ENCODE results near the gene GTF2H1.

Gene GTF2H1

GRCh38 chr11:18321969-18322711 lies at the start of gene GTF2H1, which contains the start of gene HPS5:
Gene GTF2H1 (plus strand): TSS chr11:18322567. CDS start chr11:18333075, 10,508 bp downstream.
Gene HPS5 (minus strand): TSS chr11:18322140. CDS start chr11:18317858, 4,282 bp downstream.
- DNase-seq, result peak; percentile 98

- DNase-seq, result no peak
These were observed 44.6 kb upstream of the GTF2H1 start for GRCh38 chr11:18277565-18278271.

- no peak for DNase-seq
These were observed 41.8 kb upstream of the GTF2H1 start for GRCh38 chr11:18280438-18281045.

- no peak for DNase-seq
These were observed 39.7 kb upstream of the GTF2H1 start for GRCh38 chr11:18282626-18283025.

GRCh38 chr11:18285841-18286240 lies 36.5 kb upstream of the GTF2H1 start:
- no peak for DNase-seq

GRCh38 chr11:18288911-18289310 lies 33.5 kb upstream of the GTF2H1 start:
- DNase-seq, result no peak

GRCh38 chr11:18294862-18295261 lies 27.5 kb upstream of the GTF2H1 start:
- no peak for DNase-seq

GRCh38 chr11:18295316-18295715 lies 27.1 kb upstream of the GTF2H1 start:
- DNase-seq, result no peak

GRCh38 chr11:18299721-18300120 lies 22.6 kb upstream of the GTF2H1 start:
- no peak for DNase-seq

GRCh38 chr11:18304745-18305144 lies 17.6 kb upstream of the GTF2H1 start:
- DNase-seq, result no peak

- no peak for DNase-seq
These were observed 14.8 kb upstream of the GTF2H1 start for GRCh38 chr11:18307461-18308139.

- no peak for DNase-seq
These were observed 14.1 kb upstream of the GTF2H1 start for GRCh38 chr11:18308242-18308641.

GRCh38 chr11:18309691-18310090 lies 12.7 kb upstream of the GTF2H1 start:
- no peak for DNase-seq

GRCh38 chr11:18310800-18311340 lies 11.5 kb upstream of the GTF2H1 start:
- no peak for DNase-seq

- no peak for DNase-seq
These were observed 10.4 kb upstream of the GTF2H1 start for GRCh38 chr11:18312012-18312411.

- DNase-seq, result no peak
These were observed 9.5 kb upstream of the GTF2H1 start for GRCh38 chr11:18312663-18313420.

GRCh38 chr11:18313965-18314763 lies 8.2 kb upstream of the GTF2H1 start:
- no peak for DNase-seq

GRCh38 chr11:18314784-18315523 lies 7.4 kb upstream of the GTF2H1 start:
- DNase-seq, result no peak

- no peak for DNase-seq
These were observed 6.5 kb upstream of the GTF2H1 start for GRCh38 chr11:18315893-18316292.

- DNase-seq, result no peak
These were observed 4.8 kb upstream of the GTF2H1 start for GRCh38 chr11:18317551-18317950.

- no peak for DNase-seq
These were observed 2.5 kb upstream of the GTF2H1 start for GRCh38 chr11:18319914-18320313.
